NCI-H146 treated with DMSO at 0.1 percent for 48 hours (cell line): ENCODE results near the gene CAMK1D.

Source experiments
- DNase-seq: peaks from one replicate; lab custom pipeline; 2025; ENCODE audit not compliant: unreplicated experiment; lab: John Stamatoyannopoulos, UW

CAMK1D gene

GRCh38 chr10:12780634-12781601 lies 431.6 kb downstream of the CAMK1D start:
- DNase-seq = no peak

- DNase-seq = no peak
Measured at GRCh38 chr10:12781976-12782375, 432.6 kb downstream of the CAMK1D start.

DNA sequence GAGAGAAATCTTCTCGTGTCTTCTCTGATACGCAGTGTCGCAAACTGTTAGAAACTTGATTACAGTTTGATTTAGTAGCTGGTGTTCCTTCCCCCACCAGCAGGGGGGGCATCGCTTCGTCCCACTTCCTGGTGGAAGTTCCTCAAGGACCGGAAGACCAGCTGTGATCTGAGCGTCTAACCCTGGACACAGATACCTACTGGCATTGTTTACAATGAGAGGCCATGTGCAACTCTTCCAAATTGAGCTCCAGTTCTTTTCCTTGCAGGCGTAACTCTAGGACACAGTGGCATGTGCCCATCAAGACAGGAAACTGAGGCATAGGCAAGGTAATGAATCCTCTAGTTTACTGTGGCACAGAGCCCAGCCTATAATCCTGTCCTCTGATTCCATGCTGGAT lies 433.2 kb downstream of the CAMK1D start:
- DNase-seq = no peak

- DNase-seq = no peak
Measured at GRCh38 chr10:12783293-12783692, 433.9 kb downstream of the CAMK1D start.

GRCh38 chr10:12784646-12785045 lies 435.3 kb downstream of the CAMK1D start:
- no peak for DNase-seq

DNA sequence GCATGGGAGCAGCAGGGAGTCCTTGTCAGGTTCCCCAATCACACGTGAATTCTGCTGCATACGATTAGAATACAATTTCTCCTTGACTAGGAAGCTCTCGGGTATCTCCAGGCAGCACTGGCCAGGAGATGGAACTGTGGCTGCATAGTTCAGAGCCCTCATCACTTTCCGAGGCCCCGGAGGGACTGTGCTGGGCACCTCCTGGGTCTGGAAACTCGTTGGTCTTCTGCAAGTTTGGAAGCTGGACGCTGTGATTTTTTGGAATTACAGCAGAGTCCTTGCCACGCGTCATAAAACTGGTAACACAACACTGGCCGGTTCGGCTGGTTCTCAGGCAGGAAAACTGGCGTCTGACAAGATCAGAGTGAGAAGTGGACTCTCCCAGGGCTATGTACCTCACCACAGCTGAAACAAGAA lies 436.1 kb downstream of the CAMK1D start:
- DNase-seq = no peak

- DNase-seq = no peak
Measured at GRCh38 chr10:12787297-12787696, 437.9 kb downstream of the CAMK1D start.

DNA sequence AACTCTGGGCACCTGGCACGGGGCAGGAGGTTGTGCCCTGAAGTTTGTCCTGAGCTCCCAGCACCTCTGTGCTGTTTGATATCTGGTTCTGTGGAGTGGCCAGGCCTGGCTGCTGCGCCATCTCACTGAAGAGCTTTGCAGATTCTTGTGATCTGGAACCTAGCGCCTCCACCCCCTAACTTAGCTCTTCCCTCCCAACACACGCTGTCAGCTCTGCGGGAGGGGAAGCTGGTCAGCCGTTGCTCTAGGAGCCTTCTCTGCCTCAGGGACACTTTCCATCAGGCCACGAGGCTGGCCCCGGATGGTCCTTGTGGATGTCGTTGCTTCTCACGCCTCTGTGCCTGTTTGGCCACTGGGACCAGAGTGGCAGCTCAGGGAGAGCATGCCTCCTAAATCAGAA lies 438.9 kb downstream of the CAMK1D start:
- DNase-seq = no peak

GRCh38 chr10:12790270-12790669 lies 440.9 kb downstream of the CAMK1D start:
- DNase-seq = no peak

GRCh38 chr10:12791728-12792127 lies 442.4 kb downstream of the CAMK1D start:
- no peak for DNase-seq

DNA sequence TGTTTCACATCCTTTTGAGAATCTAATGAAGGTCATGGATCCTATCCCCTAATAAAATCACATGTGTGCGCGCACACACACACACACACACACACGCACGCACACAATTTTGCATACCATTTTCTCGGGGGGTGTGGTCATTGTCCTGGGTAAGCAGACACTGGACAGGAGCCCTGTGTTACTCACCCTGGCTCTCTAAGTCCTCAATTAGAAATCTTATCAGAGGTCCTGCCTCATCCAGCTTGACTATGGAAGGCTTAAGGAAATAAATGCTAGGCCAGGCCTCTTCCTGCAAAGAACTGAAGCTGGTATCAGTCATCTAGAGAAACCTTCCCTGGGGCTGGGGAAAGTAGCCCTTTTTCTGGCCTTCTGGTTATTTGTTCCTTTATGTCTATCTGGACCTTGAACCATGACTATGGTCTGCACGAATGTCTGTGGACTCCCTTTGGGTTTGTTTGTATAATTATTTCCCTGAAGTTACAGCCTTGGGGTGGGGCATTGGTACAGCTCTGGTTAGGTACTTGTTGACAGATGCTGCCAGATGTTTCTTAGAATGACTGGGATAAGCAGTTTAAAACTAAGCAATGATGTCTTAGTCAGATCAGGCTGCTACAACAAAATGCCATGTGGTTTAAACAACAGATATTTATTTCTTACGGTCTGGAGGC lies 443.7 kb downstream of the CAMK1D start:
- no peak for DNase-seq

- DNase-seq = no peak
Measured at GRCh38 chr10:12795315-12796110, 446.2 kb downstream of the CAMK1D start.

GRCh38 chr10:12796401-12797160 lies 447.2 kb downstream of the CAMK1D start:
- DNase-seq = peak; percentile 77

GRCh38 chr10:12797471-12798262 lies 448.3 kb downstream of the CAMK1D start:
- DNase-seq = peak; percentile 33

GRCh38 chr10:12799144-12799543 lies 449.8 kb downstream of the CAMK1D start:
- no peak for DNase-seq

DNA sequence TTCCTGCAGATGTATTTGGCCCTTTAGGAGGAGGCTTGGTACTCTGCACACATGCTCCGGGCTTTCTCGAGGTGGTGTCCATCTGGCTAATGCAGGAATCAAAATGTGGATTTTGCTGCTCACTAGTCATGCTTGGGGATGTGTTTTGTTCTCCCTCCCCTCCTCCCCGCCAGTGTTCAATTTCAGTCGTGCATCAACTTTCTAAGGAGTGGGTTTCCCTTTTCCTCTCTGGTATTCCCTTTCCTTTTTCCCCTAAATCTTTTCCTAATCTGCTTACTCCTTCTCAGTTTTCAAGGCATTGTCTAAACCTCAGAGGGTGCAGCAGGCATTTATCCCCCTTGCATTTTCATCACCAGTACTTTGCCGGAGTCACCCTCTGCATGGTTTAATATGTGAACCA lies 450.4 kb downstream of the CAMK1D start:
- DNase-seq = no peak

DNA sequence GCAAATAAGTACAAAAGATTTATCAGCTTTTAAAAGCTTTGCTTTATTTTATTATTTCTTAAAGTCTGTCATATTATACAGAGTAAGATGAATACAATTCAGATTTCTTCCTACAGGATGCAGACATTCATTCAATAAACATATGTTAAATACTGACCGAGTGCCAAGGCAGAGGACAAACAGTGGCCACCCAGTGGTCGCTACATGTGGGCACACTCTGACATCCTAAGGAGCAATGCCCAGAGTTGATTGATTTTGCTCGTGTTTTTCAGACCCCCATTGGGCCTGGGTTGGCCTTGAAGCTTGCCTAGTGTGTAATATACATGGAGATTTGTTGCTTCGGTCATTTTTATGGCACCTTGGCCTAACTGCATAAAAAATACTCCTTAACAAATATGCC lies 451.0 kb downstream of the CAMK1D start:
- no peak for DNase-seq

DNA sequence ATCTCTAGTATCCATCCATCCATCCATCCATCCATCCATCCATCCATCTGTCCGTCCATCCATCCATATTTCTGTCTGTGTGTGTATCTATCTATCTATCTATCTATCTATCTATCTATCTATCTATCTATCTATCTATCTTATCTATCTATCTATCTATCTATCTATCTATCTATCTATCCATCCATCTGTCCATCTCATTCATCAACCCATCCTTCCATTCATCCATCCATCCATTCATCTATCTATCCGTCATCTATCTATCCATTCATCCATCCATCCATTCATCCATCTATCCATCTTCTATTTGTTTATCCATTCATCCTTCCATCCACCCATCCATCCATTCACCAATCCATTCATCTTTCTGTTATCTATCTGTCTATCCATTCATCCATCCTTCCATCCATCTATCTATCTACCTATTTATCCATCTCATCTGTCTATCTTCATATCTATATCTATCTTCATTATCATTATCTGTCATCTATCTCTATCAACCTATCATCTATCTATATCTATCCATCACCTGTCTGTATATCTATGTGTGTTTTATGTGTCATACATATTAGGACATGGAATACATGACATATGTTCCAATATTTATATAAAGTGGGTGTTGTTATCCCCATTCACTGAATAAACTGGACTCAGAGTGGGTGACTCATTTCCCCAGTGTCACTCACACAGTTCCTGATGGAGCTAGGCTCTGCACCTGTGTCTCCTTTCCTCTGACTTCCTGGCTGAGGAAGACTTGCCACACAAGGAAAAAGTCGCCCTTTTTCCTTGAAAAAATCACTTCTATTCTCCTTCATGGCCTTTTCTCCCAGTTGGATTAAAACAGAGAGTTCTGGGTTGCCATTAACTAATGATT lies 452.1 kb downstream of the CAMK1D start:
- no peak for DNase-seq

- no peak for DNase-seq
Measured at GRCh38 chr10:12803776-12804175, 454.4 kb downstream of the CAMK1D start.
